ENCODE measurements around the gene BMP7. TPM values are rescaled to one million over a fixed set of nuclear protein-coding genes. Genes with fewer than 3 reads are reported as not detected.

BMP7 gene
- total RNA-seq, 4 donors from 2014 or later: 19.2 to 39.2 (median 28.2) TPM

DNA sequence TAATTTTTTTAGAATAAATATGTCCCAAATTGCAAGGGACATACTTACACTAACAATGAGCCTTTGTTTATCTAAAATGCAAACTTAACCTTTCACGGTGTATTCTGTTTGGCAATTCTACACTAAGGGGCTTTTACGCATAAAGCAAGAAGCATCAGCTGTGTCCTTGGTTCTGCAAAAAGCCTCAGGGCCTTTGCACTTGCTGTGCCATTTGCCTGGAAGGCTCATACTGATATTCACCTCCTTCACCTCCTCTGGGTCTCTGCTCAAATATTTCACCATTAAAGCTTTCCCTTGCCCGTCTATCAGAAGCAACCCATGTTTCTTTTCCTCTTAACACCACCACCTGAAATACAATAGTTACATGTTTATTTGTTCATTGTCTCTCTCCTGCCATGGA is 8.9 kb upstream of the BMP7 start:
- 80% methylated on average over 3 of the region's 3 CpGs for WGBS
- no peak for DNase-seq (ENCODE audit: low spot score in 2 of 2)
- Histone ChIP-seq H3K27me3 (peaks cover 3% of the 10 kb centered on the region), H3K4me1 (no peaks in the 10 kb centered on the region), H3K4me3 (no peak overlapping the region), H3K36me3 (no peaks in the 10 kb centered on the region), H3K27ac (no peak overlapping the region), H3K9me3 (no peaks in the 10 kb centered on the region)
- TF ChIP-seq EP300 (IDR thresholded peaks at IDR 0.05): no peak

DNA sequence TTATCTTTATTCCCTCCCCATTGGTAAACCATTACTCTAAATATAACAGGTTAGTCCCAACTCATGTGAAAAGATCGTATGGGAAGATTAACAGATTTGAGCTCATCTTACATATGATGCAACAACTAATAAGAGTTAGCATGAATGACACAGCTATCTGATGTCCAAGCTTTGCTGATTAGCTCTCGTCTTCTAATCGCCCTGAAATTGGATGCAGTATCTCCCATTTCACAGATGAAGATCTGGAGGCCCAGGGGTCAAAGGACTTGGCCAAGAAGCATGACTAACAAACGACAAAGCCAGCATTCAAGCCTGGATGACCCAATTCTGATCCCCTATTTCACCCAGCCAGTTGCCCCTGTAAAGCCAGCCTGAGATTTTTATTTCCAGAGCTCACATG is 8.4 kb upstream of the BMP7 start:
- no peak for DNase-seq (ENCODE audit: low spot score in 2 of 2)
- H3K4me1 ChIP-seq: no peaks in the 10 kb centered on the region
- H3K27ac ChIP-seq: no peak overlapping the region
- 66% methylated on average over 4 of the region's 4 CpGs for WGBS
- H3K9me3 ChIP-seq: no peaks in the 10 kb centered on the region
- H3K27me3 ChIP-seq: peaks cover 3% of the 10 kb centered on the region
- no peak overlapping the region for H3K4me3 ChIP-seq
- no peak for TF ChIP-seq POLR2AphosphoS5 (IDR thresholded peaks at IDR 0.05)
- TF ChIP-seq EP300 (IDR thresholded peaks at IDR 0.05): no peak
- TF ChIP-seq POLR2A (IDR thresholded peaks at IDR 0.05): no peak
- TF ChIP-seq, protein P1, sequence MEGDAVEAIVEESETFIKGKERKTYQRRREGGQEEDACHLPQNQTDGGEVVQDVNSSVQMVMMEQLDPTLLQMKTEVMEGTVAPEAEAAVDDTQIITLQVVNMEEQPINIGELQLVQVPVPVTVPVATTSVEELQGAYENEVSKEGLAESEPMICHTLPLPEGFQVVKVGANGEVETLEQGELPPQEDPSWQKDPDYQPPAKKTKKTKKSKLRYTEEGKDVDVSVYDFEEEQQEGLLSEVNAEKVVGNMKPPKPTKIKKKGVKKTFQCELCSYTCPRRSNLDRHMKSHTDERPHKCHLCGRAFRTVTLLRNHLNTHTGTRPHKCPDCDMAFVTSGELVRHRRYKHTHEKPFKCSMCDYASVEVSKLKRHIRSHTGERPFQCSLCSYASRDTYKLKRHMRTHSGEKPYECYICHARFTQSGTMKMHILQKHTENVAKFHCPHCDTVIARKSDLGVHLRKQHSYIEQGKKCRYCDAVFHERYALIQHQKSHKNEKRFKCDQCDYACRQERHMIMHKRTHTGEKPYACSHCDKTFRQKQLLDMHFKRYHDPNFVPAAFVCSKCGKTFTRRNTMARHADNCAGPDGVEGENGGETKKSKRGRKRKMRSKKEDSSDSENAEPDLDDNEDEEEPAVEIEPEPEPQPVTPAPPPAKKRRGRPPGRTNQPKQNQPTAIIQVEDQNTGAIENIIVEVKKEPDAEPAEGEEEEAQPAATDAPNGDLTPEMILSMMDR (IDR thresholded peaks at IDR 0.05): no peak
- H3K36me3 ChIP-seq: no peaks in the 10 kb centered on the region

DNA sequence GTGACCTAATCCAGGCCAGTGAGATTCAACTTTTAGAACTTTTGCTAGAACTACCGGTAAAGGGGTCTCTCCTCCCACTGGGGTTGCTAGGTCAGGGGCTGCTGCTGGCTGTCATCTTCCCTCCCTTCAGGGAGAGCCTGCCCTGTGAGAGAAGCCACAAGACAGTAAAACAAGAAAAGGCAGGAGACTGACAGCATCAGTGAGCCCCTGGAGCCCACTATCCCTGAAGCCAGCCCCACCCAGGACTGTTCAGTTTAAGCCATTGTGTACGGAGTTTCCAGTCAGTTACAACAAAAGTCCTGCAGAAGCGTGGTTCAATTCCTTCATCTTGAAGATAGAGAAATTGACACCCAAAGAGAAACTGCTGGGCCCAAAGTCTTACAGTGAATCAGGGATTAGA is 7.9 kb upstream of the BMP7 start:
- no peak overlapping the region for H3K27ac ChIP-seq
- no peaks in the 10 kb centered on the region for H3K9me3 ChIP-seq
- no peak for DNase-seq (ENCODE audit: low spot score in 2 of 2)
- no peak overlapping the region for H3K4me3 ChIP-seq
- TF ChIP-seq, protein P1 (IDR thresholded peaks at IDR 0.05): no peak
- no peak for TF ChIP-seq EP300 (IDR thresholded peaks at IDR 0.05)
- no peak for TF ChIP-seq POLR2AphosphoS5 (IDR thresholded peaks at IDR 0.05)
- TF ChIP-seq POLR2A (IDR thresholded peaks at IDR 0.05): no peak
- WGBS: 91% methylated on average over 3 of the region's 3 CpGs
- H3K36me3 ChIP-seq: no peaks in the 10 kb centered on the region
- H3K27me3 ChIP-seq: peaks cover 1% of the 10 kb centered on the region
- H3K4me1 ChIP-seq: no peaks in the 10 kb centered on the region

DNA sequence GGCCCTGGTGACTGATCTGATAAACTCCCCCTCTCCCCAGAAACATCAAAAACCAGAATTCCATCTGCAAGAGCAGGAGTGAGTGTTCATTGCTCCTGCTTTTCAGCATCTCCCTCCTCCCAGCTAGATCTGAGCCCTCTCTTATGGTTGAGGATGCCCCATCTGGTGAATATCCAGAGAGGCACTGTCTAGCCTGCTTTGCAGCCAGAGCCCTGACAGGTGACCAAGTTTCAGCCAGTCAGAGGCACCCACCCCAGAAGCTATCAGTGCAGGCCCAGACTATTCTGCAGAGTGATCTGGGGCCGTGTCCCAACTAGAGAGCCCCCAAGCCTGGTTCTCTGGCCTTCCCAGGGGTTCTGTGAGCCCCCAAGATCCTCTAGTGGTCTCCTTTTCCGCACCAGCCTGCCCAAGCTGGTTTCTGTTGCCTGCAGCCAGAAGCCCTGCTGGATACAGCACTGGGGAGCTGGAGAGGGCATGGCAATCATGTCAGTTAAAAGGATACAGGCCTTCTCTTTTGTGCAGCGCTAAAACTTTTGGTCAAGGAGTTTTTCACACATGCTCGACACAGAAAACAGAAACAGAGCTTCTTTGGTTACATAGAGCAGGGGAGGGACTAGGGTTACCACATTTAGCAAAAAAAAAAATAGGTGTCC is 6.6 kb upstream of the BMP7 start:
- Histone ChIP-seq H3K27ac (no peak overlapping the region), H3K4me3 (no peak overlapping the region), H3K36me3 (no peaks in the 10 kb centered on the region), H3K9me3 (no peaks in the 10 kb centered on the region), H3K27me3 (peaks cover 3% of the 10 kb centered on the region), H3K4me1 (no peaks in the 10 kb centered on the region)
- TF ChIP-seq POLR2AphosphoS5 (IDR thresholded peaks at IDR 0.05) (no peak), POLR2A (IDR thresholded peaks at IDR 0.05) (no peak), EP300 (IDR thresholded peaks at IDR 0.05) (no peak)
- TF ChIP-seq, protein P1 (IDR thresholded peaks at IDR 0.05): no peak
- no peak for DNase-seq (ENCODE audit: low spot score in 2 of 2)
- 89% methylated on average over 4 of the region's 4 CpGs for WGBS

DNA sequence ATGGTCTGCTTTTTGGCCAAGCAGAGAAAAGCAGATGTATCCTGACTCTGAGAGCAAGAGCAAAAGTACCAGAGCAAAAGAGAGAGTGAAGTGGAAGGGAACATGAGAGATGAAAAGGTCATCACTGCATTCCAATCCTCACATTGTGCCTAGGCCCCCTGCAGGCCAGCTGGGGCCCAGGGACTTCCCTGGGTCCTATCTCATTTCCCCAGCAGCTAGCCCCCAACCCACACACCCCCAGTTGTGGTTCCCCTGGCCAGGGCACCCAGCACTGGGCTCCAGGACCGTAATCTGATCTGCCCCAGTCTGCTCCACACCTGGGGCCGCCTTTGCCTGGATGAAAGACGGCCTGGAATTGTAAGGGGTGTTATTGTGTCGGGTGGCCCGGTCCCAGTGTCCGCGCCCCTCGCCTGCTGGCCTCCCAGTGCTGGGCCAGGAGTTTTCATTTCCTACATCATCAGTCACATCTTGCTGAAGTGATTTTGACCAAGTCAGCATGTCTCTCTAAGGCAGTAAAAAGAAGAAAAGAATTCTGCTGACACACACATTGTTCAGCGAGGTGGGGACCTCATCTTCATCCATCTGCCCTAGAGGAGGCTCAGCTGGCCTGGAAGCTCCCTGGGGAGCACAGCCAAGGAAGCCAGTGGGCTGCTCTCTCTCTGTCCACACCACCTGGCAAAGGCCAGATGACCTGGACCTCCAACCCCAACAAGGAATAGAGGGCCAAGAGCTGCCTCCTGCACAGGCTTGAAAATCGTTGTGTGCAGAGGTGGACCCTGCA is 4.0 kb upstream of the BMP7 start:
- no peak for DNase-seq (ENCODE audit: low spot score in 2 of 2)
- no peak for TF ChIP-seq POLR2AphosphoS5 (IDR thresholded peaks at IDR 0.05)
- no peak for TF ChIP-seq EP300 (IDR thresholded peaks at IDR 0.05)
- TF ChIP-seq, protein P1 (IDR thresholded peaks at IDR 0.05): no peak
- TF ChIP-seq POLR2A (IDR thresholded peaks at IDR 0.05): no peak
- peaks cover 17% of the 10 kb centered on the region for H3K4me1 ChIP-seq
- H3K9me3 ChIP-seq: no peaks in the 10 kb centered on the region
- WGBS: 80% methylated on average over 10 of the region's 10 CpGs
- H3K27ac ChIP-seq: no peak overlapping the region
- no peaks in the 10 kb centered on the region for H3K36me3 ChIP-seq
- no peak overlapping the region for H3K4me3 ChIP-seq
- peaks cover 29% of the 10 kb centered on the region for H3K27me3 ChIP-seq
